GM19397 (cell line): ENCODE data around the gene NSF.
"Not testable (repeated sequence)": the region's sequence is repeated elsewhere in the genome, so short reads cannot be mapped to it uniquely, and the experiment has no call there.

Source experiments
- ATAC-seq: cut with Tn5 transposase; IDR thresholded peaks from one replicate; pipeline ENCODE4 v1.9.1; 2021; ENCODE audit warnings: mild to moderate bottlenecking, moderate library complexity; ENCODE audit not compliant: unreplicated experiment

NSF gene

DNA sequence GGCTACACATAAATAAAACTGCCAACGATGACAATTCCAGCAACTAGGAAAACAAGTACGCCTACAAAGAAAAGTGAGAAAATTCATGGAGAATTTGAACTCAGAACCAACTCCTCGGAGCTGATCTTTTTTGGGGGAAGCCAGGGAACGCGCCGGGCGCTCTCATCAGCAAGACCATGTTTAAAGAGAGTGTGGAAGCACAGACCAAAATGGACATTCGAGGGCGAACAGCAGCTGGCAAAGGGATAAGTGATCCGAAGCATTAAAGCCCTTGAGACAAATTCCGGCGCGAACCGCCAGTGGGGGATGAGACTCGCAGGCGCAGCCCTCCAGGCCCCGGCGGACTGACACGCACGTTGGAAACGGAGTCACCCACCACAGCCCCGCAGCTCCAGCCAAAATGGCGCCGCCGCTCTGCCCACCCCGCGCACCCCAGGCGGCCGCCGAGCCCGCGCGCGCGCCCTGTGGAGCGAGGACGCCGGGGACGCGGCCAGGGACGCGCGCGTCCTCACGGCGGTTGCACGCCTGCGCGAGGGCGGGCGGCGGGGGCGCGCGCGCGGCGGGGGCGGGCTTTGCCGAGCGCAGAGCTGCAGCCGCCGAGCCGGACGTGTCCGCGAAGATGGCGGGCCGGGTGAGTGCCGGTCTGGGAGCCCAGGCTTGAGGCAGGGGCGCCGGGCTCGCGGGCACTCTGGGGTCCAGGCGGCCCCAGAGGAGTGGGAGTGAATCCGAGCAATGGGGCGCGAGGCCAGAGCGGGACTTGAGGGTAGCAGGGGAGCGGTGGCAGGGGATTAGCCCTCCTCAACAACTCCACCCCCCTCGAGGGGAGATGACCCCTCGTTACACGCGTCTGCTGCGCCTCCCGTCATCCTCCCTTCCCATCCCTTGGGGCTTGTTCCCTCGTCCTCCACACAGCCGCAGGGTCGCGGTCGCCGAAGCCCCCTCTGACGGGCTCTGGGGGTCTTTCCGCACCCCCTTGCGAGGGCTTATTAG lies at the start of gene NSF:
NSF (plus strand) TSS at position 513 of the 990 bp plus-strand sequence; CDS start at position 620, 107 bp downstream.
- ATAC-seq = peak; percentile 82

GRCh38 chr17:46548607-46549006 lies 41.9 kb upstream of the NSF start:
- ATAC-seq = not testable (repeated sequence)

GRCh38 chr17:46559155-46559554 lies 31.3 kb upstream of the NSF start:
- not testable (repeated sequence) for ATAC-seq

DNA sequence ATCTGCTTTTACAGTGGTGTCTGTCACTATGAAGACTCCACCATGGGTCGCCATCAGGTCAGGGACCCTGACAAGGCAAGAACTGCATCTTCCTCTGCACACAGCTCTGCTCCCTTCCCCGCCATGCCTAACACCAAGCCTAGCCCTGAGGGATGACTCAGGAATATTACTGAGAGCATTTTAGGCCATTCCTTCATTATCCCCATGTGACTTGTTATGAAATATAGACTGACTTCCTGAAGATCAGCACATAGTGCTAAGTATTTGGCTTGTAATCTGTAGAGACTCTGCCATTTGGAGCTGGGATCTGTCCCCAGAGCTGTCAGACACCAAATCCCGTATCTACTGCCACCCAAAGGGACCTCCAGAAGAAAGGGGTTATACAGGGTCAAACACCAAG lies 30.4 kb upstream of the NSF start:
- ATAC-seq = not testable (repeated sequence)

GRCh38 chr17:46566284-46566683 lies 24.2 kb upstream of the NSF start:
- not testable (repeated sequence) for ATAC-seq

DNA sequence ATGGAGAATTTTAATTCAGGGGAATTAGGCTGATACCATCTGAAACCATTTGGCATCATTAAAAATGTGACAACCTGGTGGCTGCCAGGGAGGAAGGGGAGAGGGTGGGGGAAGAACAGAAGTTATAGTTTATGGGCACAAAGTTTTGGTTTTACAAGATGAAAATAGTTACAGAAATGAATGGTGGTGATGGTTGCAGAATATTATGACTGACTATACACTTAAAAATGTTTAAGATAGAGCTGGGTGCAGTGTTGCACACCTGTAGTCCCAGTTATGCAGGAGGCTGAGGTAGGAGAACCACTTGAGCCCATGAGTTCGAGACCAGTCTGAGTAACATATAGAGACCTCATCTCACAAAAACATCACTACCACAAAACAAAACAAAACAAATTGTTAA lies 23.5 kb upstream of the NSF start:
- not testable (repeated sequence) for ATAC-seq

- ATAC-seq = not testable (repeated sequence)
Observed at GRCh38 chr17:46571796-46572195, 18.7 kb upstream of the NSF start.

DNA sequence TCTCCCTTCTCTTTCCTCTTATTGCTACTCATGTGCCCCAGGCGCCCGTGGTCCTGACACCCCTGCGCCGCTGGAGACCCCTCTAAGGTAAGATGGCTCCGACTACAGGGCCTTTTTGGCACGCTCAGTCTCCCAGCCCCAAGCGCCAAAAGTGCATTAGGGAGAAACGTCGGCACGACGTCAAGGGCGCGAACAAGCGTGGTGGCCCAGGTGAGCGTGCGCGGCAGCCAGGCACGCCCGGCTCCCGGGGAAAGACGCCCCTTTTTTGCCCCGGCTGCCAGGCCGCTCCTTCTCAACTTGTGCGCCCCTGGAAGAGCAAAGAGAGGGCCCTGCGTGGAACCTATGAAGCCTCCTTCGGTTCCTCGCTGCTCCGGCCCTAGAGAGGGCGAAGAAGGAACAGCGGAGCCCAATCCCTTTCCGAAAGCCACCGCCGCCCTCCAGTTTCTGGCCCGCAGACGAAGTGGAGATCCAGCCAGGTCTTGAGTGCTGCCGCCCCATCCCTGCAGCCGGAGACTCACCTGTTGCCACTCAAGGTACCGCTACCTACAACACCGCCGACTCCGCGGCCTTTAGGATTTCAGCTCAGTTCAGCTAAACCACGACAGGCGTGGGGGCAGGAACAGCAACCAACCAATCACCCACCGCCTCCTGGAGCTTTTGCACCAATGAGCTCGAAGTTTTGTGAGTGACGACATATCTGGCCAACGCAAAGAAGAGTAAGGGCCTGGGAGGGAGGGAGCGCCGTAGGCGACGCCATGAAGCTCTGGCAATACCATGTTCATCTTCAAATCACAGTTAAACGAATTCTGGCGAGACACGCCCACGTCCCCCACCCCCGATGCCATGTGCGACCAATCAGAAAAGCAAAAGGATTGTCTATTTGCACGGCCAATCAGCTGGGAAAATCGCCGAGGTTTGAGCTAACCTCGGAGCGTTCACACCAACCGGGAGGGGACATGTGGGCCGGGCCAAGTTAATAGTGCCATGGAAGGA lies 11.1 kb upstream of the NSF start, which contains the start of gene ARL17A:
ARL17A (minus strand) TSS at position 609 of the 993 bp plus-strand sequence. CDS start 3,369 bp downstream, outside the sequence.
- ATAC-seq = peak; percentile 88

GRCh38 chr17:46580082-46580481 lies 10.4 kb upstream of the NSF start:
- not testable (repeated sequence) for ATAC-seq

- ATAC-seq = not testable (repeated sequence)
Observed at GRCh38 chr17:46585444-46585843, 5.0 kb upstream of the NSF start.

- ATAC-seq = not testable (repeated sequence)
Observed at GRCh38 chr17:46591332-46591731, 863 bp downstream of the NSF start.

- ATAC-seq = not testable (repeated sequence)
Observed at GRCh38 chr17:46598344-46598931, 8.0 kb downstream of the NSF start.

DNA sequence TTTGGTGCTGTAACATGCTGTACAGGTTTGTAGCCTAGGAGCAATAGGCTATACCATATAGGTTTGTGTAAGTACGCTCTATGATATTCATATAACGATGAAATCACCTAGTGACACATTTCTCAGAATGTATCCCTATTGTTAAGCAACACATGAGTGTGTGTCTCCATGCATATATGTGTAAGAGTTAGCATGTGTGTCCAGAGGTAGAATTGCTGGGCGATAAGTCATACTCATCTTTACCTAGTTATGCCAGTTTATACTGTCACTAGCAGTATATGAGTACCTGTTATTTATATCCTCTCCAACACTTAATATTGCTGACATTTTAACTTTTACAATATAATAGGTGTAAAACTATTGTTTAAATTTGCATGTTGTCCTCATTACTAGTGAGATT lies 10.3 kb downstream of the NSF start:
- ATAC-seq = not testable (repeated sequence)

DNA sequence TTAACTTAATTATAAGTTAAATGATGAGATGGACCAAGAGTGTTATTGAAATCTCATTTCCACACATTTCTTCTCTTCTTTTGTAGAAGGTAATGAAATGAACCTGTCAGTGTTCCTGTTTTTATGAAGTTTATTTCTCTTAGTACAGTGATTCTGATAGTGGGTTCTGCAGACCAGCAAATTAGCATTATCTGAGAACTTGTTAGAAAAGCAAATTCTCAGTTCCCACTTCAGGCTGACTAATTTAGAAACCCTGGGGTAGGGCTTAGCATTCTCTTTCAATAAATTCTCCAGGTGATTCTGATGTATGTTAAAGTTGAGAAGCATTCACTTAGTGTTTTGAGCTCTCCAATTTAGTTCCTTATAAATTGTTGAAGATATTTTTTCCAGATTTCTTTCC lies 12.7 kb downstream of the NSF start:
- not testable (repeated sequence) for ATAC-seq

GRCh38 chr17:46611304-46611703 lies 20.8 kb downstream of the NSF start:
- ATAC-seq = not testable (repeated sequence)

- not testable (repeated sequence) for ATAC-seq
Observed at GRCh38 chr17:46613876-46614275, 23.4 kb downstream of the NSF start.

DNA sequence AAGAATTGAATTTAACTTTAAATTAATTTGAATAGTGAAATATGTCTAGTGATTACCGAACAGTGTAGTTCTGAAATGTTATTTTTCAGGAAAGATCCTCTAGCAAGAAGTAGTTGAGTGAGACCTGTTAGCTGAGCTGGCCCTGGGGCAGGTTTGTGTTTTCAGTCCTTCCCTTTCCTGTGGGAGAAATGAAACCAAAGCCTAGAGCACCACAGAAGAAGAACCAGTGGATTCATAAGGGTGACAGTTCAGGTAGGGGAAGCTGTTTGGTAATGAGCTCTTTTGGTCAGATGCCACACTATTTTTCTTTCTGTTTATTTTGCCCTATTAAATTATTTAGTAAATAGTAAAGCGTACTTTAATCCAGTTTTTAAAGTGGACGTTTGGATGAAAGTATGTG lies 26.7 kb downstream of the NSF start:
- not testable (repeated sequence) for ATAC-seq

GRCh38 chr17:46618975-46619374 lies 28.5 kb downstream of the NSF start:
- not testable (repeated sequence) for ATAC-seq

DNA sequence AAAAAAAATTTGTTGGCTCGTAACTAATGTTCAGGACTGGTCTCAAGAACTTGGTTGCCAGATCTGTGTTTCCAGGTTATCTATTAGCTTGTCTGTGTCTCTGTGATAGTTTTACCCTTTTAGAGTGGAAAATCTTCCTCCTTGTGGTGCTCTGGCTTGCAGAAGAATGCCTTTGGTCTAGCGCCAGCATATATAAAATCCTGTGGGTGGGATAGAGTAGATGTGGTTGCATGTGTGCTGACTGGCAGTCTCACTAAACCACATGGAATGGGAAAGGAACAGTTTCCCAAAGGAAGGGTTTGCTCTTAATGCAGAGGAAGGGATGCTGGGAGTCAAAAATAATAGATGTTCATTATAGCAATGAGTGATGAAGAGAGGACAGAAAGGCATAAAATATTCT lies 33.3 kb downstream of the NSF start:
- not testable (repeated sequence) for ATAC-seq

DNA sequence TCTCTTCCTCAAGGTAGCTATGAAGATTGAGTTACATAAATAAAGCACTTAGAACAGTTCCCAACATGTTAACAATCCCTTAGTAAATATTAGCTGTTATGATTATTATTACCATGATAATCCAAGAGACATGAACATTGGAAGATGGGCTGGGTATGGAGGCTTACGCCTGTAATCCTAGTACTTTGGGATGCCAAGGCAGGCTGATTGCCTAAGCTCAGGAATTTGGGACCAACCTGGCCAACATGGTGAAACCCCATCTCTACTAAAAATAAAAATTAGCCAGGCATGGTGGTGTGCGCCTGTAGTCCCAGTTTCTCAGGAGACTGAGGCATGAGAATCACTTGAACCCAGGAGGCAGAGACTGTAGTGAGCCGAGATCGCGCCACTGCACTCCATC lies 34.3 kb downstream of the NSF start:
- ATAC-seq = not testable (repeated sequence)
